MM.1S (cell line): ENCODE measurements around the gene OTX1.

Source experiments
- DNase-seq: peaks from one replicate; pipeline ENCODE4 v3.0.0-alpha.2; 2015
- H2AFZ ChIP-seq: fragments of 300-600 bp; sonication (generic); 2 replicates; pipeline ENCODE4 v1.6.0; 2016; ENCODE audit warnings: antibody characterized with exemption, low read length
- H3F3A ChIP-seq: fragments of 300-600 bp; sonication (generic); 2 replicates; pipeline ENCODE4 v1.6.1; 2016; ENCODE audit warnings: mild to moderate bottlenecking, antibody characterized with exemption, low read length, moderate library complexity, mixed read lengths; ENCODE audit not compliant: insufficient read depth
- H3K27ac ChIP-seq: fragments of 300-600 bp; sonication (generic); 2 replicates; pipeline ENCODE4 v1.5.1; 2016; ENCODE audit warnings: mild to moderate bottlenecking, low read length
- H3K27me3 ChIP-seq: fragments of 300-600 bp; sonication (generic); replicated peaks from 2 replicates; pipeline ENCODE4 v1.6.0; 2016; ENCODE audit warnings: low read length; ENCODE audit not compliant: insufficient read depth
- H3K36me3 ChIP-seq: fragments of 300-600 bp; sonication (generic); replicated peaks from 2 replicates; pipeline ENCODE4 v1.6.1; 2016; ENCODE audit warnings: mild to moderate bottlenecking, low read length, mixed read lengths; ENCODE audit not compliant: insufficient read depth
- H3K4me1 ChIP-seq: fragments of 300-600 bp; sonication (generic); 2 replicates; pipeline ENCODE4 v1.6.1; 2016; ENCODE audit warnings: low read length, mixed read lengths
- H3K4me2 ChIP-seq: fragments of 300-600 bp; sonication (generic); 2 replicates; pipeline ENCODE4 v1.6.0; 2016; ENCODE audit warnings: low read depth, low read length
- H3K4me3 ChIP-seq: fragments of 300-600 bp; sonication (generic); 2 replicates; pipeline ENCODE4 v1.5.1; 2016; ENCODE audit warnings: low read length, mixed read lengths
- H3K79me2 ChIP-seq: fragments of 300-600 bp; sonication (generic); 2 replicates; pipeline ENCODE4 v1.6.1; 2016; ENCODE audit warnings: mixed run types, low read length, mixed read lengths
- H3K9ac ChIP-seq: fragments of 300-600 bp; sonication (generic); 2 replicates; pipeline ENCODE4 v1.6.1; 2016; ENCODE audit warnings: low read length, mixed read lengths
- H3K9me2 ChIP-seq: fragments of 300-600 bp; sonication (generic); replicated peaks from 2 replicates; pipeline ENCODE4 v1.6.1; 2016; ENCODE audit warnings: mild to moderate bottlenecking, low read length, mixed read lengths; ENCODE audit not compliant: insufficient read depth
- H3K9me3 ChIP-seq: fragments of 300-600 bp; sonication (generic); replicated peaks from 2 replicates; pipeline ENCODE4 v1.6.1; 2016; ENCODE audit warnings: mild to moderate bottlenecking, low read length, mixed read lengths; ENCODE audit not compliant: insufficient read depth
- H4K20me1 ChIP-seq: fragments of 300-600 bp; sonication (generic); 2 replicates; pipeline ENCODE4 v1.6.1; 2016; ENCODE audit warnings: mild to moderate bottlenecking, low read length, moderate library complexity, mixed read lengths; ENCODE audit not compliant: insufficient read depth
- CTCF ChIP-seq: fragments of 300-600 bp; sonication (generic); IDR thresholded peaks from 2 replicates; pipeline ENCODE4 v1.5.1; 2016; ENCODE audit warnings: antibody characterized with exemption, low read length, mixed read lengths
- EZH2 ChIP-seq: fragments of 300-600 bp; sonication (generic); optimal IDR thresholded peaks from 2 replicates; pipeline ENCODE3; 2017; ENCODE audit warnings: low read depth, mild to moderate bottlenecking, antibody characterized with exemption, low read length, mixed read lengths
- EZH2phosphoT487 ChIP-seq: fragments of 300-600 bp; sonication (generic); IDR thresholded peaks from 2 replicates; pipeline ENCODE4 v1.6.1; 2018; ENCODE audit warnings: antibody characterized with exemption, low read length

OTX1 gene

GRCh38 chr2:63049970-63050333, 678 bp upstream of the OTX1 start:
- peak overlapping the region; percentile 75 for H2AFZ ChIP-seq
- peak; percentile 62 for DNase-seq
- H3K36me3 ChIP-seq = no peaks in the 10 kb centered on the region
- peaks cover 7% of the 10 kb centered on the region; the same call in 1 of the 2 replicates for H3F3A ChIP-seq
- no peaks in the 10 kb centered on the region for H3K27me3 ChIP-seq
- no peaks in the 10 kb centered on the region for H3K9me2 ChIP-seq
- no peaks in the 10 kb centered on the region for H3K9me3 ChIP-seq
- no peak for TF ChIP-seq EZH2phosphoT487
- peak overlapping the region; percentile 61; the same call in 1 of the 2 replicates for H3K27ac ChIP-seq
- peak overlapping the region; percentile 50; the same call in 1 of the 2 replicates for H3K9ac ChIP-seq
- H3K4me3 ChIP-seq = peak overlapping the region; percentile 72
- no peaks in the 10 kb centered on the region for H3K4me1 ChIP-seq
- H3K4me2 ChIP-seq = peak overlapping the region; percentile 97
- H4K20me1 ChIP-seq = no peaks in the 10 kb centered on the region
- no peaks in the 10 kb centered on the region for H3K79me2 ChIP-seq

- H2AFZ ChIP-seq = peak overlapping the region; percentile 100
- DNase-seq = no peak
- H3K9me2 ChIP-seq = no peaks in the 10 kb centered on the region
- no peaks in the 10 kb centered on the region for H3K9me3 ChIP-seq
- peak overlapping the region; percentile 85 for H3K9ac ChIP-seq
- peak overlapping the region; percentile 100 for H3K4me3 ChIP-seq
- H4K20me1 ChIP-seq = no peaks in the 10 kb centered on the region
- H3K4me1 ChIP-seq = no peaks in the 10 kb centered on the region
- no peak overlapping the region for H3K27ac ChIP-seq
- H3F3A ChIP-seq = peaks cover 7% of the 10 kb centered on the region; the same call in 1 of the 2 replicates
- H3K36me3 ChIP-seq = no peaks in the 10 kb centered on the region
- no peaks in the 10 kb centered on the region for H3K27me3 ChIP-seq
- peak overlapping the region; percentile 97 for H3K4me2 ChIP-seq
- no peak for TF ChIP-seq CTCF
- no peaks in the 10 kb centered on the region for H3K79me2 ChIP-seq
These were observed 588 bp downstream of the OTX1 start for GRCh38 chr2:63051042-63051794.

DNA sequence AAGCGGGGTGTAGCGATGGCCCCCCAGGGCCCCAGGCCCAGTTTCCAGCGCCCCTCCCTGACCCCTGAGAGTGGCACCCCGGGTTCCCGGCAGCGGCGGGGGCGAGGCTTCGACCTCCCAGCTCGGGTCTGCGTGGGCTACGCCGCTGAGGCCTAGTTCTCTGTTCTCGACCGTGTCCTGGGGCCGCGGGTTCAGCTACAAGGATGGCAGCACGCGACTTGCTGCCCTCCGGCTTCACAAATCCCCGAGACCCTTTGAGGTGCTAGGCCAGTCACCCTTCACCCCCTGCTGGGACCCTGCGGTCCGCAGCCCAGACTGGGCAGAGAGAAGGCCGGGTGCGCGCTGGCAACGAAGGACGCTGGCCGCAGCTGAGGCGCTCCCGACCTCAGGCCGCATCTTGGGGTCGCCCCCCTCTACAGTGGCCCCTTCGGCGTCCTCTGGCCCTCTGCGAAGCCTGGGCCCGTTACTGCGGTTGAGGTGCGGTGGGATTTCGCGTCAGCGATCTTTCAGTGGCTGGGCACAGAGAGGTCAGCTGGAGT, 1.2 kb downstream of the OTX1 start:
- DNase-seq = no peak
- Histone ChIP-seq H2AFZ (no peak overlapping the region), H3K9me3 (no peaks in the 10 kb centered on the region), H4K20me1 (no peaks in the 10 kb centered on the region), H3K9ac (no peak overlapping the region), H3K27me3 (no peaks in the 10 kb centered on the region), H3K4me1 (no peaks in the 10 kb centered on the region), H3K4me3 (no peak overlapping the region), H3K79me2 (no peaks in the 10 kb centered on the region), H3K4me2 (peak overlapping the region; percentile 97; the same call in 1 of the 2 replicates), H3F3A (peaks cover 7% of the 10 kb centered on the region; the same call in 1 of the 2 replicates), H3K27ac (no peak overlapping the region), H3K36me3 (no peaks in the 10 kb centered on the region), H3K9me2 (no peaks in the 10 kb centered on the region)
- TF ChIP-seq EZH2phosphoT487 (no peak), EZH2 (no peak), CTCF (no peak)
